HepG2 (cell line): Measurements from ENCODE around the gene KCNQ1OT1. TPM values are rescaled to one million over a fixed set of nuclear protein-coding genes. Genes with fewer than 3 reads are reported as not detected.

Experiments
- ATAC-seq: fragments of 200-7000 bp; cut with Tn5 transposase; 3 replicates; pipeline ENCODE4 v1.9.1; 2020; ENCODE audit warnings: mild to moderate bottlenecking, moderate library complexity
- BruUV-seq: library from RNA; stranded (reverse); fragments of 400-500 nt; replicated peaks from 2 replicates; lab custom pipeline; 2021; lab: Mats Ljungman, UMichigan
- CTCF ChIA-PET: fragments of 300-600 bp; formaldehyde crosslinking; extraction: SDS; loops from one replicate; lab custom pipeline; 2021; ENCODE audit warnings: low total read pairs, inconsistent platforms, low intra/inter-chr PET ratio; lab: Yijun Ruan, JAX
- POLR2A ChIA-PET: fragments of 350-600 bp; sonication (Branson Sonifier 250); formaldehyde crosslinking; loops from one replicate; lab custom pipeline; 2020; ENCODE audit warnings: antibody characterized with exemption, inconsistent platforms; lab: Yijun Ruan, JAX
- DNase-seq: peaks from one replicate; pipeline ENCODE4 v3.0.0-alpha.2; 2015; ENCODE audit warnings: low spot score
- FAIRE-seq: peaks from 3 replicates; lab custom pipeline; 2011; peaks lifted over from hg19 to GRCh38; lab: Jason Lieb, UNC
- H2AFZ ChIP-seq: one replicate; pipeline ENCODE4 v1.6.1; 2011; ENCODE audit warnings: low read length, inconsistent platforms
- H3K27ac ChIP-seq: fragments of 300-600 bp; 3 replicates; pipeline ENCODE4 v1.8.0; 2011; ENCODE audit warnings: mixed run types, mild to moderate bottlenecking, mixed read lengths, low read length, inconsistent platforms; ENCODE audit not compliant: insufficient read depth; ENCODE audit errors: extremely low read length
- H3K27me3 ChIP-seq, 2 experiments: fragments of 200-600 bp in 1 of 2; 2 replicates in 1 of 2; 3 replicates in 1 of 2; pipeline versions ENCODE4 v1.6.0 to v1.8.0; 2011; ENCODE audit warnings: low read length in 2 of 2, mild to moderate bottlenecking in 2 of 2, moderate library complexity in 2 of 2, inconsistent platforms in 1 of 2; ENCODE audit not compliant: insufficient read depth in 2 of 2, control insufficient read depth in 1 of 2
- H3K36me3 ChIP-seq, 2 experiments: fragments of 200-600 bp in 1 of 2; replicated peaks in 1 of 2; 2 replicates in 1 of 2; 3 replicates in 1 of 2; pipeline versions ENCODE4 v1.5.1 to v1.8.0; 2011; ENCODE audit warnings: low read length in 2 of 2, inconsistent platforms in 1 of 2; ENCODE audit not compliant: insufficient read depth in 2 of 2, control insufficient read depth in 1 of 2
- H3K4me1 ChIP-seq: 2 replicates; pipeline ENCODE4 v1.5.1; 2012; ENCODE audit warnings: low read length, inconsistent platforms; ENCODE audit not compliant: insufficient read depth
- H3K4me2 ChIP-seq: 2 replicates; pipeline ENCODE4 v1.6.0; 2011; ENCODE audit warnings: low read depth, low read length, inconsistent platforms
- H3K4me3 ChIP-seq, 3 experiments: fragments of 200-600 bp in 1 of 3; sonication (generic), shearing (Covaris generic) in 1 of 3; replicated peaks in 1 of 3; 2 replicates each; pipeline ENCODE4 v1.5.1; 2011 to 2016; ENCODE audit warnings: low read length in 3 of 3, inconsistent platforms in 2 of 3, low read depth in 2 of 3, mild to moderate bottlenecking in 2 of 3, control low read depth in 1 of 3, mixed read lengths in 1 of 3; ENCODE audit not compliant: insufficient read depth in 1 of 3
- H3K79me2 ChIP-seq: one replicate; pipeline ENCODE4 v1.6.1; 2011; ENCODE audit warnings: low read length, inconsistent platforms; ENCODE audit not compliant: insufficient read depth
- H3K9ac ChIP-seq: 2 replicates; pipeline ENCODE4 v1.6.0; 2011; ENCODE audit warnings: mild to moderate bottlenecking, low read depth, low read length, inconsistent platforms; ENCODE audit not compliant: insufficient read depth
- H3K9me3 ChIP-seq: 2 replicates; pipeline ENCODE4 v1.5.1; 2012; ENCODE audit warnings: mild to moderate bottlenecking, low read length
- H4K20me1 ChIP-seq: 2 replicates; pipeline ENCODE4 v1.6.0; 2011; ENCODE audit warnings: inconsistent platforms, mild to moderate bottlenecking, low read length, moderate library complexity; ENCODE audit not compliant: insufficient read depth
- AGO1 ChIP-seq: fragments of 200-400 bp; formaldehyde crosslinking; IDR thresholded peaks from 2 replicates; pipeline ENCODE4 v1.6.1; 2017; ENCODE audit warnings: mild to moderate bottlenecking, low read depth, low read length, moderate library complexity; ENCODE audit not compliant: poor library complexity, severe bottlenecking
- BCL3 ChIP-seq: sonication (generic); formaldehyde crosslinking; IDR thresholded peaks from 2 replicates; pipeline ENCODE4 v1.5.1; 2020; ENCODE audit warnings: mild to moderate bottlenecking, missing genetic modification reagents, moderate library complexity
- HMG20B ChIP-seq: conservative IDR thresholded peaks from 2 replicates; pipeline ENCODE4 v1.6.1; 2016; ENCODE audit warnings: missing genetic modification reagents, missing compliant biosample characterization
- MTA1 ChIP-seq: sonication (generic); formaldehyde crosslinking; IDR thresholded peaks from 2 replicates; pipeline ENCODE4 v1.4.0; 2020; ENCODE audit warnings: missing genetic modification reagents, mild to moderate bottlenecking, borderline replicate concordance
- MYPOP ChIP-seq: sonication (generic); formaldehyde crosslinking; IDR thresholded peaks from 2 replicates; pipeline ENCODE4 v1.8.1; 2023; ENCODE audit warnings: mild to moderate bottlenecking, moderate library complexity, missing genetic modification reagents
- NRL ChIP-seq: sonication (generic); formaldehyde crosslinking; IDR thresholded peaks from 2 replicates; pipeline ENCODE4 v1.5.0; 2020; ENCODE audit warnings: missing genetic modification reagents, mild to moderate bottlenecking, moderate library complexity, borderline replicate concordance
- PCBP1 ChIP-seq: fragments of 200-400 bp; formaldehyde crosslinking; IDR thresholded peaks from 2 replicates; pipeline ENCODE4 v1.6.1; 2017; ENCODE audit warnings: mild to moderate bottlenecking, low read depth, low read length, borderline replicate concordance
- POLR2A ChIP-seq, 2 experiments: IDR thresholded peaks; 2 replicates each; pipeline ENCODE4 v1.6.1; 2011; ENCODE audit warnings: low read depth in 2 of 2, low read length in 2 of 2, mild to moderate bottlenecking in 1 of 2, moderate library complexity in 1 of 2; ENCODE audit not compliant: insufficient read depth in 1 of 2
- U2AF1 ChIP-seq: fragments of 200-400 bp; formaldehyde crosslinking; optimal IDR thresholded peaks from 2 replicates; pipeline ENCODE3; 2017; ENCODE audit warnings: mild to moderate bottlenecking, low read depth, low read length
- ZMYM2 ChIP-seq: sonication (generic); formaldehyde crosslinking; IDR thresholded peaks from 2 replicates; pipeline ENCODE4 v1.8.0; 2022; ENCODE audit warnings: mild to moderate bottlenecking, missing genetic modification reagents
- ZMYM4 ChIP-seq: sonication (generic); formaldehyde crosslinking; IDR thresholded peaks from 2 replicates; pipeline ENCODE4 v1.8.1; 2023; ENCODE audit warnings: mild to moderate bottlenecking, missing genetic modification reagents
- ZNF207 ChIP-seq: fragments of 450-650 bp; IDR thresholded peaks from 2 replicates; pipeline ENCODE4 v1.6.1; 2016; ENCODE audit warnings: antibody characterized with exemption, borderline replicate concordance
- ZNF30 ChIP-seq: sonication (generic); formaldehyde crosslinking; IDR thresholded peaks from 2 replicates; pipeline ENCODE4 v1.5.0; 2020; ENCODE audit warnings: mild to moderate bottlenecking, missing genetic modification reagents
- ZNF333 ChIP-seq: sonication (generic); formaldehyde crosslinking; IDR thresholded peaks from 2 replicates; pipeline ENCODE4 v1.4.0; 2020; ENCODE audit warnings: mild to moderate bottlenecking, missing genetic modification reagents, borderline replicate concordance
- ZNF44 ChIP-seq: sonication (generic); formaldehyde crosslinking; IDR thresholded peaks from 2 replicates; pipeline ENCODE4 v1.5.1; 2020; ENCODE audit warnings: mild to moderate bottlenecking, missing genetic modification reagents
- ZNF446 ChIP-seq: sonication (generic); formaldehyde crosslinking; IDR thresholded peaks from 2 replicates; pipeline ENCODE4 v1.5.0; 2020; ENCODE audit warnings: mild to moderate bottlenecking, missing genetic modification reagents
- ZNF460 ChIP-seq: sonication (generic); formaldehyde crosslinking; IDR thresholded peaks from 2 replicates; pipeline ENCODE4 v1.5.1; 2020; ENCODE audit warnings: missing genetic modification reagents, mild to moderate bottlenecking, borderline replicate concordance
- ZNF569 ChIP-seq: sonication (generic); formaldehyde crosslinking; IDR thresholded peaks from 2 replicates; pipeline ENCODE4 v1.5.0; 2020; ENCODE audit warnings: mild to moderate bottlenecking, missing genetic modification reagents, moderate library complexity, borderline replicate concordance
- ZNF75D ChIP-seq: sonication (generic); formaldehyde crosslinking; IDR thresholded peaks from 2 replicates; pipeline ENCODE4 v1.8.1; 2023; ENCODE audit warnings: missing genetic modification reagents, mild to moderate bottlenecking, borderline replicate concordance
- ZNF780A ChIP-seq: sonication (generic); formaldehyde crosslinking; IDR thresholded peaks from 2 replicates; pipeline ENCODE4 v1.8.0; 2022; ENCODE audit warnings: mild to moderate bottlenecking, missing genetic modification reagents, moderate library complexity
- WGBS: methylation state at CpG from one replicate; pipeline ENCODE4 v1.1.6; 2017; ENCODE audit warnings: low lambda C conversion rate; 5-methylcytosine and 5-hydroxymethylcytosine counted together
- in situ Hi-C: cut with HindIII; loops from 2 replicates; pipeline ENCODE4 v1.10.0; 2017; ENCODE audit warnings: low pct_unique_long_range_greater_than_20kb; ENCODE audit not compliant: extremely low pct_ligation_motif_present
- intact Hi-C: fragments of 100-400 bp; cut with micrococcal nuclease; formaldehyde crosslinking; loops from one replicate; pipeline ENCODE4 v1.10.0; 2022; ENCODE audit not compliant: unreplicated experiment
- polyA plus RNA-seq, 8 experiments: library from polyadenylated mRNA; depleted of rRNA in 3 of 8; stranded (reverse) in 7 of 8; unstranded in 1 of 8; fragments of >200 nt; fragmentation: Illumina TruSeq in 4 of 8; extraction: Trizol in 4 of 8; gene quantifications; 2 replicates each; pipeline versions ENCODE4 v1.2.1 to v1.2.3, GENCODE V29; 2011 to 2016; ENCODE audit warnings: low read depth in 4 of 8, missing spikeins in 1 of 8, mixed read lengths in 1 of 8; ENCODE audit not compliant: insufficient read depth in 1 of 8
- total RNA-seq, 5 experiments: library from RNA; depleted of rRNA; stranded (reverse); fragments of >200 nt; fragmentation: Illumina TruSeq; extraction: Trizol; gene quantifications; 2 replicates each; pipeline ENCODE4 v1.2.3, GENCODE V29; 2016; ENCODE audit warnings: low read depth in 1 of 5

The KCNQ1OT1 gene
- total and polyA plus RNA-seq, 2 of the 13 experiments (the other 11 are each of a cell fraction or from before 2014, with no cell fraction given), result 1.3 to 18.9 TPM

- TF ChIP-seq MYPOP (CRISPR knock-in tag), result no peak
- TF ChIP-seq ZNF30 (CRISPR knock-in tag), result no peak
- TF ChIP-seq ZNF44 (CRISPR knock-in tag), result no peak
- TF ChIP-seq ZNF75D (CRISPR knock-in tag), result no peak
- TF ChIP-seq ZNF780A, result no peak
- TF ChIP-seq ZNF460, result no peak
- no peak for TF ChIP-seq ZNF569 (CRISPR knock-in tag)
Observed at GRCh38 chr11:2653198-2653551, 46.6 kb downstream of the KCNQ1OT1 start (continued).

GRCh38 chr11:2652333-2653197, 47.2 kb downstream of the KCNQ1OT1 start:
- FAIRE-seq, result no peak
- in situ Hi-C loops, result no loop called here
- TF ChIP-seq NRL (no peak), ZMYM4 (CRISPR knock-in tag) (no peak), POLR2A (IDR thresholded peaks at IDR 0.05; ENCODE audit: insufficient read depth in 1 of 2, low read depth in 2 of 2, low read length in 2 of 2) (0 out of 4 replicates have a peak, but pooled peaks of 1 of the 2 experiments have one; percentile 51), PCBP1 (no peak), U2AF1 (no peak), BCL3 (CRISPR knock-in tag) (0 out of 2 replicates have a peak, but pooled peaks have one; percentile 44), ZNF207 (no peak), ZNF333 (CRISPR knock-in tag) (no peak), ZMYM2 (CRISPR knock-in tag) (no peak), HMG20B (CRISPR knock-in tag) (no peak), MTA1 (CRISPR knock-in tag) (no peak), AGO1 (peak; percentile 2), ZNF446 (no peak)

More at GRCh38 chr11:2652333-2653197, 47.2 kb downstream of the KCNQ1OT1 start:
- DNase-seq (no peak), ATAC-seq (no peak)
- CTCF ChIA-PET, result interaction anchor here (1.1 kb wide), 1 partner anchor 239 kb away, joined by 3 read pairs; no protein-coding TSS in a partner anchor
- BruUV-seq, result no TSS peak
- no peaks in the 10 kb centered on the region for H3K79me2 ChIP-seq
- POLR2A ChIA-PET, result interaction anchor here (1.0 kb wide), 1 partner anchor 89 kb away, joined by 3 read pairs; no protein-coding TSS in a partner anchor
- H3K4me3 ChIP-seq, result no peak overlapping the region
- H3K27me3 ChIP-seq, result no peaks in the 10 kb centered on the region
- intact Hi-C loops, result loop anchor here (5.0 kb wide), 1 partner anchor 120 kb away; no protein-coding TSS in a partner anchor
- WGBS, result 86% methylated on average over 11 of the region's 11 CpGs
- no peak overlapping the region for H2AFZ ChIP-seq
- no peak overlapping the region for H3K4me2 ChIP-seq
- no peak overlapping the region for H3K9ac ChIP-seq
- peaks cover 20% of the 10 kb centered on the region for H4K20me1 ChIP-seq
- H3K27ac ChIP-seq, result no peak overlapping the region
- no peaks in the 10 kb centered on the region for H3K4me1 ChIP-seq
- 0 out of 5 replicates have a peak, but pooled peaks cover 1 to 4% of the 10 kb centered on the region in 2 experiments for H3K36me3 ChIP-seq
- peaks cover 73% of the 10 kb centered on the region for H3K9me3 ChIP-seq
